ENCODE results near the gene KHNYN. TPM values are rescaled to one million over a fixed set of nuclear protein-coding genes. Genes with fewer than 3 reads are reported as not detected.
"Not testable (repeated sequence)": the region's sequence is repeated elsewhere in the genome, so short reads cannot be mapped to it uniquely, and the experiment has no call there.

KHNYN gene
- total RNA-seq, 1 donor from 2014 or later, result 67.0 TPM

- no peak for DNase-seq
Measured at GRCh38 chr14:24439257-24439656, 9.5 kb downstream of the KHNYN start.

- no peak for DNase-seq
Measured at GRCh38 chr14:24439830-24440605, 10.3 kb downstream of the KHNYN start.

GRCh38 chr14:24440606-24441399 lies 11.0 kb downstream of the KHNYN start:
- no peak for DNase-seq

GRCh38 chr14:24441485-24441884 lies 11.7 kb downstream of the KHNYN start:
- DNase-seq, result no peak

- DNase-seq, result no peak
Measured at GRCh38 chr14:24441904-24442239, 12.1 kb downstream of the KHNYN start.

- peak; percentile 99 for DNase-seq
Measured at GRCh38 chr14:24442240-24443052, 12.7 kb downstream of the KHNYN start, which contains the start of gene SDR39U1. Gene SDR39U1 (minus strand): TSS chr14:24442776. CDS start chr14:24442769, 7 bp downstream.

GRCh38 chr14:24443053-24443665 lies 13.4 kb downstream of the KHNYN start:
- peak; percentile 17 for DNase-seq

GRCh38 chr14:24450828-24451227 lies 21.1 kb downstream of the KHNYN start:
- not testable (repeated sequence) for DNase-seq

GRCh38 chr14:24456980-24457379 lies 27.2 kb downstream of the KHNYN start:
- no peak for DNase-seq

- peak; percentile 84 for DNase-seq
Measured at GRCh38 chr14:24458736-24459135, 29.0 kb downstream of the KHNYN start.

- no peak for DNase-seq
Measured at GRCh38 chr14:24459331-24459730, 29.6 kb downstream of the KHNYN start.

GRCh38 chr14:24461336-24461735 lies 31.6 kb downstream of the KHNYN start:
- DNase-seq, result no peak

- DNase-seq, result no peak
Measured at GRCh38 chr14:24463017-24463883, 33.5 kb downstream of the KHNYN start.

GRCh38 chr14:24463884-24464785 lies 34.4 kb downstream of the KHNYN start:
- no peak for DNase-seq

GRCh38 chr14:24465368-24465767 lies 35.6 kb downstream of the KHNYN start:
- DNase-seq, result no peak

- DNase-seq, result no peak
Measured at GRCh38 chr14:24465805-24466204, 36.1 kb downstream of the KHNYN start.

GRCh38 chr14:24470450-24470849 lies 40.7 kb downstream of the KHNYN start:
- not testable (repeated sequence) for DNase-seq

- no peak for DNase-seq
Measured at GRCh38 chr14:24473211-24473610, 43.5 kb downstream of the KHNYN start.

- DNase-seq, result no peak
Measured at GRCh38 chr14:24475261-24475660, 45.5 kb downstream of the KHNYN start.

GRCh38 chr14:24479999-24480398 lies 50.2 kb downstream of the KHNYN start:
- not testable (repeated sequence) for DNase-seq

All from dermis blood vessel endothelial cell (primary cell).